MM.1S (cell line): ENCODE results near the gene TFPI.

Experiments
- CTCF ChIP-seq: fragments of 300-600 bp; sonication (generic); IDR thresholded peaks from 2 replicates; pipeline ENCODE4 v1.5.1; 2016; ENCODE audit warnings: antibody characterized with exemption, low read length, mixed read lengths
- EZH2 ChIP-seq: fragments of 300-600 bp; sonication (generic); optimal IDR thresholded peaks from 2 replicates; pipeline ENCODE3; 2017; ENCODE audit warnings: low read depth, mild to moderate bottlenecking, antibody characterized with exemption, low read length, mixed read lengths

GRCh38 chr2:187528042-187528441, 26.2 kb downstream of the TFPI start:
- no peak for TF ChIP-seq CTCF
- no peak for TF ChIP-seq EZH2
